GM23248 (cell line): ENCODE measurements around the gene CLEC4G. TPM values are rescaled to one million over a fixed set of nuclear protein-coding genes. Genes with fewer than 3 reads are reported as not detected.

Source experiments
- DNase-seq: peaks from one replicate; pipeline ENCODE4 v3.0.0-alpha.2; 2015
- H2AFZ ChIP-seq: fragments of 200-600 bp; sonication (generic); 2 replicates; pipeline ENCODE4 v1.6.1; 2016; ENCODE audit warnings: antibody characterized with exemption
- H3F3A ChIP-seq: fragments of 200-600 bp; sonication (generic); 2 replicates; pipeline ENCODE4 v1.6.1; 2016; ENCODE audit warnings: mild to moderate bottlenecking, antibody characterized with exemption, mixed run types; ENCODE audit not compliant: insufficient read depth
- H3K27ac ChIP-seq: fragments of 200-600 bp; sonication (generic); 2 replicates; pipeline ENCODE4 v1.5.1; 2016; ENCODE audit warnings: mild to moderate bottlenecking
- H3K27me3 ChIP-seq: fragments of 200-600 bp; sonication (generic); replicated peaks from 2 replicates; pipeline ENCODE4 v1.6.1; 2016; ENCODE audit warnings: mild to moderate bottlenecking; ENCODE audit not compliant: insufficient read depth
- H3K36me3 ChIP-seq: fragments of 200-600 bp; sonication (generic); 2 replicates; pipeline ENCODE4 v1.6.1; 2016; ENCODE audit warnings: low read depth, mild to moderate bottlenecking
- H3K4me1 ChIP-seq: fragments of 200-600 bp; sonication (generic); 2 replicates; pipeline ENCODE4 v1.6.1; 2016; ENCODE audit warnings: mild to moderate bottlenecking; ENCODE audit not compliant: insufficient read depth
- H3K4me2 ChIP-seq: fragments of 200-600 bp; sonication (generic); one replicate; pipeline ENCODE4 v1.6.1; 2016; ENCODE audit warnings: mild to moderate bottlenecking; ENCODE audit not compliant: unreplicated experiment
- H3K4me3 ChIP-seq: fragments of 200-600 bp; sonication (generic); 2 replicates; pipeline ENCODE4 v1.5.1; 2016; ENCODE audit warnings: mild to moderate bottlenecking
- H3K79me2 ChIP-seq: fragments of 200-600 bp; sonication (generic); 2 replicates; pipeline ENCODE4 v1.6.1; 2016; ENCODE audit warnings: mild to moderate bottlenecking; ENCODE audit not compliant: insufficient read depth
- H3K9ac ChIP-seq: fragments of 200-600 bp; sonication (generic); 2 replicates; pipeline ENCODE4 v1.6.1; 2016; ENCODE audit warnings: mild to moderate bottlenecking
- H3K9me2 ChIP-seq: fragments of 200-600 bp; sonication (generic); 2 replicates; pipeline ENCODE4 v1.6.1; 2016; ENCODE audit warnings: mixed run types, mild to moderate bottlenecking, moderate library complexity; ENCODE audit not compliant: insufficient read depth
- H3K9me3 ChIP-seq: fragments of 200-600 bp; sonication (generic); one replicate; pipeline ENCODE4 v1.6.1; 2017; ENCODE audit warnings: low read depth
- H4K20me1 ChIP-seq: fragments of 200-600 bp; sonication (generic); 2 replicates; pipeline ENCODE4 v1.6.0; 2016; ENCODE audit not compliant: insufficient read depth
- EZH2 ChIP-seq: fragments of 200-600 bp; sonication (generic); IDR thresholded peaks from 2 replicates; pipeline ENCODE4 v1.6.1; 2018; ENCODE audit warnings: antibody characterized with exemption, mild to moderate bottlenecking; ENCODE audit not compliant: insufficient read depth, poor library complexity, severe bottlenecking
- EZH2phosphoT487 ChIP-seq: fragments of 200-600 bp; sonication (generic); IDR thresholded peaks from 2 replicates; pipeline ENCODE4 v1.6.1; 2018; ENCODE audit warnings: antibody characterized with exemption, moderate library complexity, mild to moderate bottlenecking, low read depth; ENCODE audit not compliant: insufficient read depth
- WGBS, 2 experiments: methylation state at CpG; one replicate each; pipeline ENCODE4 v1.1.6; 2015 to 2017; ENCODE audit warnings: low lambda C conversion rate in 2 of 2, low coverage in 1 of 2; ENCODE audit errors: missing lambda C conversion rate in 2 of 2; 5-methylcytosine and 5-hydroxymethylcytosine counted together
- in situ Hi-C: fragments of 300-500 bp; cut with MboI; formaldehyde crosslinking; loops from 2 replicates; pipeline ENCODE4 v1.15.0; 2020
- polyA plus RNA-seq: library from polyadenylated mRNA; unstranded; fragments of >200 nt; fragmentation: Nextera tagmentation; extraction: Ambion mirVana; gene quantifications from 2 replicates; pipeline ENCODE4 v1.2.1, GENCODE V29; 2016
- total RNA-seq: library from RNA; depleted of rRNA; stranded (reverse); fragments of >200 nt; shearing (Covaris generic); gene quantifications from 2 replicates; pipeline ENCODE4 v1.2.3, GENCODE V29; 2014

CLEC4G gene
- total and polyA plus RNA-seq, 2 experiments from 2014 or later = not detected

DNA sequence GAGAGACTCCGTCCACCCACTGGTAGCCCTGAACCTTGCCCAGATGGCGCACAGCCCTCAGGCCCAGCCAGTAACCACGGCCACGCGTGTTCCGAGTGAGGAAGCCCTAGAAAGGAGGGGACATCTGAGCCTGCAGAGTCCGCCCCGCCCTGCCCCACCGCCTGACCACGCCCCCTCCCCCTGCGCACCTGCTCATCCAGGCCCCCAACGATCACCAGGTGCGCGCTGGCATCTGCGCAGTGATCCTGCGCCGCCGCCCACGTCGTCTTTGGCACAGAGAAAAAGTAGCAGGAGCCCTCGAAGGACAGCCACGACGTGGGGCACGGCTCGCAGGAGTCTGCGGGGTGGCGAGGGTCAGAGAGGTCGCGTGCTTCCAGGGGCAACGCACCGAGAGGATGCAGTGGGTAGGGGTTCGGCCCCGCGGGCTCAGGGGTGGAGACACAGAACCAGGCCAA lies 2.1 kb downstream of the CLEC4G start:
- Histone ChIP-seq H2AFZ (no peak overlapping the region), H3K27me3 (peaks cover 57% of the 10 kb centered on the region), H3K9me2 (no peaks in the 10 kb centered on the region), H3K9me3 (no peaks in the 10 kb centered on the region), H3K9ac (no peak overlapping the region), H3K36me3 (no peaks in the 10 kb centered on the region), H3K79me2 (no peaks in the 10 kb centered on the region), H3K4me2 (no peak overlapping the region), H3K4me1 (no peaks in the 10 kb centered on the region), H3K27ac (no peak overlapping the region), H4K20me1 (no peaks in the 10 kb centered on the region), H3K4me3 (no peak overlapping the region), H3F3A (no peaks in the 10 kb centered on the region)
- DNase-seq = no peak
- TF ChIP-seq EZH2phosphoT487 = no peak
- no peak for TF ChIP-seq EZH2
- WGBS, 2 experiments = 3 to 4% methylated on average over 28 to 34 of the region's 34 CpGs
- in situ Hi-C loops = no loop called here

DNA sequence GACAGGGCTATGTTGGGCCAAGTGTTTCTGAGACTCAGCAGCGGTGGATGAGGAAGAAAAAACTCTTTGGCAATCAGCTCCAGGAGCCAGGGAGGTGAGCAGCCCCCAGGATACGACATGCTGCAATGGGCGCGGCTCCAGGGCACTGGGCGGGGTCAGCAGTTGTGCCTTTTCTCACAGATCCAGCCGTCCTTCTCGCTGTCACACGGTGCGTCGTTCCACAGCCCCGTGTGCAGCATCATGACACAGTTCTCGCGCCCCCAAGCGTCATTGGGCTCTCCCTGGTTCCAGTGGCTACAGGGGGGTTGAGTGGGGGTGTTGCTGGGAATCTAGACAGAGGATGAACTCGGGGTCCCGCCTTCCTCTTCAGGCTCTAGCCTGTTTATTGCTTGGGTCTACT lies 2.7 kb downstream of the CLEC4G start:
- Histone ChIP-seq H3K4me2 (no peak overlapping the region), H4K20me1 (no peaks in the 10 kb centered on the region), H3K36me3 (no peaks in the 10 kb centered on the region), H3K9ac (no peak overlapping the region), H3K9me3 (no peaks in the 10 kb centered on the region), H3K27me3 (peaks cover 57% of the 10 kb centered on the region), H3K9me2 (no peaks in the 10 kb centered on the region), H3K79me2 (no peaks in the 10 kb centered on the region), H3K27ac (no peak overlapping the region), H3F3A (no peaks in the 10 kb centered on the region), H3K4me1 (no peaks in the 10 kb centered on the region), H3K4me3 (no peak overlapping the region), H2AFZ (no peak overlapping the region)
- TF ChIP-seq EZH2phosphoT487 (no peak), EZH2 (no peak)
- 12 to 13% methylated on average over 16 of the region's 16 CpGs for WGBS, 2 experiments
- DNase-seq = no peak
- in situ Hi-C loops = no loop called here

DNA sequence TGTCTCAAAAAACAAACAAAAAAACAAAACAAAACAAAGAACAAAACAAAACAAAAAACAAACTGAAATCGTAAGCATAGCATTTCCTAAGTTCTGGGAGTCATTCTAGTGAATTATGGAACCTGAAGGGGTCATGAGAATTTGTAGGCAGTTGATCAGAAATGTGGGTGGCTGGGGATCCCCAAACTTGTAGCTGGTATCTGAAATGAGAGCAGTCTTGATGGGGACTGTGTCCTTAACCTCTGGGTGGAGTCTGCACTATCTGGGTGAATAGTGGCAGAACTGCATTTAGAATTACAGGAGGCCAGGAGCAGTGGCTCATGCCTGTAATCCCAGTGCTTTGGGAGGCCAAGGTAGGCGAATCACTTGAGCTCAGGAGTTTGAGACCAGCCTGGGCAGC lies 6.1 kb downstream of the CLEC4G start:
- no peak overlapping the region for H3K4me3 ChIP-seq
- no peak overlapping the region for H3K4me2 ChIP-seq
- H3K9ac ChIP-seq = no peak overlapping the region
- no peaks in the 10 kb centered on the region for H3K9me3 ChIP-seq
- no peaks in the 10 kb centered on the region for H3K79me2 ChIP-seq
- H4K20me1 ChIP-seq = no peaks in the 10 kb centered on the region
- no peaks in the 10 kb centered on the region for H3K4me1 ChIP-seq
- no peaks in the 10 kb centered on the region for H3K36me3 ChIP-seq
- H2AFZ ChIP-seq = no peak overlapping the region
- peaks cover 42% of the 10 kb centered on the region for H3K27me3 ChIP-seq
- no peaks in the 10 kb centered on the region for H3F3A ChIP-seq
- H3K9me2 ChIP-seq = no peaks in the 10 kb centered on the region
- no peak overlapping the region for H3K27ac ChIP-seq
- in situ Hi-C loops = no loop called here
- DNase-seq = no peak
- WGBS, 2 experiments = 12 to 18% methylated on average over 2 of the region's 2 CpGs
- TF ChIP-seq EZH2 (no peak), EZH2phosphoT487 (no peak)

DNA sequence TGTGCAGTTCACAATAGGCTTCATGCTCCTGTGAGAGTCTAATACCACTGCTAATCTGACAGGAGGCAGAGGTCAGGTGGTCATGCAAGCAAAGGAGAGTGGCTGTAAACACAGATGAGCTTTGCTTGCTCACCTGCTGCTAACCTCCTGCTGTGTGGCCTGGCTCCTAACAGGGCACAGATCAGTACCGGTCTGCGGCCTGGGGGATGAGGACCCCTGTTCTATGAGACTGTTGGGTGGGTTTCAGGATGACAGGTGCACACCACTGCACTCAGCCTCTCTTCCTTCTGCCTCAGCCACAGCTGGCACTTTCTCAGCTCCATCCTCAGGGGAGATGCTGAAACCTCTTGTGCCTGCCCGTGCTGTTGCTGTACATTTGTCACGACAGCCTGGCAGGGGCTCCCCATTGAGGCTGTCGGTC lies 9.7 kb downstream of the CLEC4G start:
- Histone ChIP-seq H3F3A (no peaks in the 10 kb centered on the region), H3K4me1 (no peaks in the 10 kb centered on the region), H3K27ac (no peak overlapping the region), H3K9ac (no peak overlapping the region), H3K9me3 (no peaks in the 10 kb centered on the region), H3K4me2 (no peak overlapping the region), H2AFZ (no peak overlapping the region), H3K4me3 (no peak overlapping the region), H3K27me3 (peaks cover 9% of the 10 kb centered on the region), H3K9me2 (no peaks in the 10 kb centered on the region), H3K79me2 (no peaks in the 10 kb centered on the region), H4K20me1 (no peaks in the 10 kb centered on the region), H3K36me3 (no peaks in the 10 kb centered on the region)
- TF ChIP-seq EZH2 (no peak), EZH2phosphoT487 (no peak)
- 43 to 46% methylated on average over 5 of the region's 5 CpGs for WGBS, 2 experiments
- in situ Hi-C loops = no loop called here
- DNase-seq = no peak

GRCh38 chr19:7720351-7720750 lies 11.6 kb downstream of the CLEC4G start:
- Histone ChIP-seq H3K79me2 (no peaks in the 10 kb centered on the region), H3K9me2 (no peaks in the 10 kb centered on the region), H3K4me2 (no peak overlapping the region), H3K9ac (no peak overlapping the region), H3K4me3 (no peak overlapping the region), H3K36me3 (no peaks in the 10 kb centered on the region), H3K27ac (no peak overlapping the region), H3K27me3 (no peaks in the 10 kb centered on the region; the same call in 1 of the 2 replicates), H2AFZ (no peak overlapping the region), H3K4me1 (no peaks in the 10 kb centered on the region), H3F3A (no peaks in the 10 kb centered on the region), H4K20me1 (no peaks in the 10 kb centered on the region), H3K9me3 (no peaks in the 10 kb centered on the region)
- WGBS, 2 experiments = 74 to 77% methylated on average over 6 of the region's 6 CpGs
- in situ Hi-C loops = no loop called here
- DNase-seq = no peak
- TF ChIP-seq EZH2 (no peak), EZH2phosphoT487 (no peak)
